Cerebellar nuclear complex (tissue), 1 donor: Measurements from ENCODE around the gene PPP2R2D.

Source experiments
- DNase-seq, 2 experiments: peaks; one replicate each; lab custom pipeline; 2025; lab: John Stamatoyannopoulos, UW

PPP2R2D gene

DNA sequence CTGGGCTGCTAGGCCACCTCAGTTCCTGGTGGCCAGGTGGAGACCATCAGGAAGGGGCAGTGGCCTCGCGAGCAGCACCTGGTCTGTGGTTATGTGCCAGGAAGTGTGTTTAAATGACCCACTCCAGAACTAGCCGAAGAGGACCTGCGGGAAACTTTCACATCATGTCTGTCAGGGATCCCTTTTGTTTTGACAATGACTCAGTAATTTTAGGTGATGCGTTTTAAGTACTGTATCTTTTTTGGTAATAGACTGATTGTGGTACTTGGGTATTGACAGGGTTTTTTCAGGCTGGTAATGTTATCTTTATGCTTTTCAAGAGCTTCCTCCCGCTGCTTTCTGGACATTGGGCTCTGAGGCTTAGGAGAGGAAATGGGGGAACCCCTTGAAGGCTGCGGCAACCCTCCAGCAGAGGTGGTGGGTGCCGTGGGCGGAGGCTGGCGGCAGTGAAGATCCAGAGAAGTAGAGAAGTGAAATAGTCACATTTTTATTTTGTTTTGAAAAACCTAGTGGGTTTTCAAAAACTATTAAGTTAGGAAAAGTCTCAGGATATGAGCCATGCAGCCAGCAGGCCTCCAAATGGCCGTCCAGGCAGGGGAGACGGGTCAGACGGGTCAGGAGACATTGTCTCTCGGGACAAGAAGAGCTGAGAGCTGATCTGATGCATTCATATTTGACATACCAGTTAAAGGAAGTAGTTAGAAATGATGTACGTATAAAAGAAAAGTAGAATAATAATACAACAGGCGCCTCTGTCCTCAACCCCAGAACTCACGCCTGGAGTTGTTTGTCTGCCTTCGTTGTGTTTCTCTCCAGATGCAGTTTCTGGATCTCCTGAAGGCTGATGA is 27.7 kb downstream of the PPP2R2D start:
- no peak for DNase-seq

GRCh38 chr10:131929122-131929845 is 28.5 kb downstream of the PPP2R2D start:
- DNase-seq: no peak

- no peak for DNase-seq
Measured at GRCh38 chr10:131930150-131930549, 29.3 kb downstream of the PPP2R2D start.

DNA sequence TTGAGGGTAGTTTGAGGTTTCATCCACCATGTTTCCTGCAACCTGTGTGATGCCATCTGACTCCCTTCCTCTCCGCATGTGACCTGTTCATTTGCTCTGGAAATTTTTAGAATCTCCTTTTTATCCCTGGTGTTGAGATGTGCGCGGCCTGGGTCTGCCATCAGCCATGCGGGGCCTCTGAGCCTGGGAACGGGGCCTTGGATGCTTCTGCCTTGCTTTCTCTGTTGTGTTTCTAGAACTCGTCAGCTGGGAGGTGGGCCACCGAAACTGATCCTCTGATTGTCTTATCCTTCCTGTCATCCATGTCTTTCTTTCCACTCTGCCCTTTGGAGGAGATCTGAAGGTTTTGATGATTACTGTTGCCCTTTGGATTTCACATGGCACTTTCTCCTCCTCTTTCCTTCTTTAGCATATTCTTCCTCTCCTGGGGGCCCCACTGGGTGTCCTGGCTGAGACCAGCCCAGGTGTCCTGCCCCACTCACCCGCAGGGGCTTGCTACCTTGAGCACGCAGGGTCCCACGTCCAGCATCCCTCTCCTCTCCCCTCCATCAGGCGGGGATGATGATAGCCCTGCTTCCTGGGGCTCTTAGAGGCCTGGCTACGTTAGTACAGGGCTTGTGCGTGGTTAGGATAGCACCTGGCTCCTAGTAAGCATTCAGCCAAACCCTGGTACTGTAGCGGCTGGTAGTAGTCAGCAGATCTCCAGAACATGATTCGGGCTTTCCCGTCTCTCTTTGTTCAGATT is 29.9 kb downstream of the PPP2R2D start:
- no peak for DNase-seq

GRCh38 chr10:131931981-131932380 is 31.2 kb downstream of the PPP2R2D start:
- DNase-seq: peak in 1 of 2 experiments; percentile 47

- DNase-seq: no peak
Measured at GRCh38 chr10:131933016-131933695, 32.3 kb downstream of the PPP2R2D start.

DNA sequence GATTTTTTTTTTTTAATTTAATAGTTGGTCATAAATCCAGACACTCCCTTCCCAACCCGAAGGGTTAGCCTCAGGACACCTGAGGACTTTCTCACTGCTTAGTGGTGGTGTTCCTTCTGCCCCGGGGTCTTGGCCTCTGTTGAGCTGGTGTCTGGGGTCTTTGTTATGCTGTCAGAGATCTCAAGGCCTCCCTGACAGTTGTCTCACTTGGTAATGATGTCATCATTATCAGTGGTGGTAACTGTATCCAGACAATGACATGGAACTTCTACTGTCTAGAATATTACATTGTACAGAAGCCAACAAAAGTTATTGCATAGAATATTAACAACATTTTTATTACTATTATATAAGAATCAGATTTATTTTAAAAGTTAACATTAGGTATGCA is 32.9 kb downstream of the PPP2R2D start:
- no peak for DNase-seq

GRCh38 chr10:131934769-131935168 is 34.0 kb downstream of the PPP2R2D start:
- DNase-seq: no peak

- no peak for DNase-seq
Measured at GRCh38 chr10:131935260-131935659, 34.5 kb downstream of the PPP2R2D start.

DNA sequence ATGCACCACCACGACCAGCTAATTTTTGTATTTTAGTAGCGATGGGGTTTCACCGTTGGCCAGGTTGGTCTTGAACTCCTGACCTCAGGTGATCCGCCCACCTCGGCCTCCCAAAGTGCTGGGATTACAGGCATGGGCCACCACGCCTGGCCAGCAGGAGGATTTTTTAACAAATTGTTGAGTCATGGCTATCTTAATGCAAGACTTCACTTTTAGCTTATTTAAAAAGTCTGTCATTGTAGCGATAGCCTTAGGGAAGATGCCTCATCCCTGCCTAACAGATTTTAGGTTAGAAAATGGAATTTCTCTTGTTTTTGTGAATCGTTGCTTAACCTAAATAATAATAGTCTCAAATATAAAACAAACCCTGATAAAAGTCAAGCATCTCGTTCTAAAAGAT is 35.5 kb downstream of the PPP2R2D start:
- DNase-seq: no peak

DNA sequence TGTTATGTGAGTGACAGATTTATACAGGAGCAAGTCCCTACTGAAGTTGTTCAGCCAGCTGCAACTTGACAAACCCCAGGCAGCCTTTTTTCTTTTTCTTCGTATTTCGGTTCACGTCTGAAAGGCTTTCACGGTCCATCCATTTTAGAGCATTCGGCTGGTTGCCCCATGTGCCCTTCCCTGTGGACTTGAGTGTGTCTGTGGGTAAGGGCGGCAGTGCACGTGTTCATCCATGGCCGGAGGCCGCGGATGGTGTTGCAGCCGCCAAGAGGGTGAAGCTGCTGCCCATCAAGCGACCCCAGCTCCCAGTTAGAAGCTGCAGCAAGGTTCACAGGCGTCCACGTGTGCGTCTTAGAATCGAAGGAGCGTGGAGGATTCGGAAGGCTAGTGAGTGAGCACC is 35.9 kb downstream of the PPP2R2D start:
- no peak for DNase-seq

GRCh38 chr10:131937836-131938235 is 37.0 kb downstream of the PPP2R2D start:
- DNase-seq: no peak

- DNase-seq: no peak
Measured at GRCh38 chr10:131938681-131939080, 37.9 kb downstream of the PPP2R2D start.

- no peak for DNase-seq
Measured at GRCh38 chr10:131942455-131942854, 41.6 kb downstream of the PPP2R2D start.

DNA sequence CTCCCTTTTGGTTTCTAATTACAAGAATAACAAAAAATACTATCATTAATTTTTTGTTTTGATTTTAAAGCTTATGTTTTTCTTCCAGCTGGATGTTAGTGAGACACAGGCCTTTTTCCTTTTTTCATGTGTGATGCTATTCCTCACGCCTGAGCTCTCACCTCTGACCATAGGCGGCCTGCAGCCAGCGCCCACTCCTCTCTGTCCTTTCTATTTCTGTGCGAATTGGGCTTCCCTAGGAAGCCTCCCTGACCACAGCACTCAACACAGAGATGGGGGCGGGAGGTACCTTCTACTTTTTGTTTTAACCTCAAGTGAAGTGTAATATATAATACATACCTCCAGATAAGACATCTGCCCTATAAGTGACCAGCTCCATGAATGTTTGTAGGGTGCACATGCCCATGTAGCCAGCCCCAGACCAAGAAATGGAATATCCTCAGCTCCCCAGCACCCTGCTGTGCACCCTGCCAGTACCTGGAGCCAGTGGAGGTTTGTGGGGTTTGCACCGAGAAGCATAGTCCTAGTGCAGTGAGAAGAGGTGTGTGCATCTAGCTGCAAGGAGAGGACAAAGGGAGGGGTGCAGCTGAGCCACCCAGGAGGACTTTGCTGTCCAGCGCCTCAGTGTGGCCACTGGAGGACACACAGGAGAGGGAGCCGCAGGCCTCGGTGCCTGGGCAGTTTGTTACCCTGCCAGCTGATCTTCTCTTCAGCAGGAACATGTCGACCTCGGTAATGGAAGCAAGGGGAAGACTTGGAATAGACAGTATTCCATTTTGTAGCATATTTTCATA is 42.4 kb downstream of the PPP2R2D start:
- no peak for DNase-seq

DNA sequence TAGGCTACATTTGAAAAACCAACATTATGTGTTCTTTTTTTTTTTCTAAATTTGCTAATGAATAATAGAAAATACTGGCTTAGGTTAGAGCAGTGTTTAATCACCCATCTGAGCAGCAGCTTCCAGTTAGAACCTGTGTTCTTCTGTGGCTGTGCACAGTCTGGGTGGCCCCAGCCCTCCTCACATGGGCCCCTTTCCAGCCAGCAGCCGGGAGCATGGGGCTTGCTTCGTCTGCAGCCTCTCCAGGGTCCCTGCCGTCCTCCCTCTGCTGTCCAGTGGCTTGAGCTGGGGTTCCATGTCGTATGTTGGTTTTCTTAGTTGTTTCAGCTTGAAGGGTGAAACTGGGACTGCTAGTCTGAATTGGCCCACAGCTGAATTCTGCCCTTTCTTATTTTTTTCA is 43.6 kb downstream of the PPP2R2D start:
- DNase-seq: no peak

DNA sequence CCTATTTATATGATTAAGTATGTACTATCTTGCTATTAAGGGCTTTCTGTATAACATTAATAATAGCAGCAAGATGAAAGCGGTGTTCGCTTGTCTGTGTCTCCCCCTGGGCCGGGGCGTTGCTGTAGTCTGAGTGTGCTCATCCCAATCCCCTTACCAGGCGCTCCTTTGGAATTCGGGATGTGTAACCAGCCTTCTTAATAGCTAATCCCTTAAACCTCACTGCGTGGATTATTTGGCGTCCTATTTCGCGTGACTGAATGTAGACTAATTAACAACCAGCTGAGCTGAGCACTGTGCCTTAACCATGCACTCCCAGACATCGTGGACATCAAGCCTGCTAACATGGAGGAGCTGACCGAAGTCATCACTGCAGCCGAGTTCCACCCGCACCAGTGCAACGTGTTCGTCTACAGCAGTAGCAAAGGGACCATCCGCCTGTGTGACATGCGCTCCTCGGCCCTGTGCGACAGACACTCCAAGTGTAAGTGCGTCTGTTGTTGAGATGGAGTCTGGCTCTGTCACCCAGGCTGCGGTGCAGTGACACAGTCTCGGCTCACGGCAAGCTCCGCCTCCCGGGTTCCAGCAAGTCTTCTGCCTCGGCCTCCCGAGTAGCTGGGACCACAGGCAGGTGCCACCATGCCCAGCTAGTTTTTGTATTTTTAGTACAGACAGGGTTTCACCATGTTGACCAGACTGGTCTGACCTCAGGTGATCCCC is 44.3 kb downstream of the PPP2R2D start:
- no peak for DNase-seq

- no peak for DNase-seq
Measured at GRCh38 chr10:131946321-131946751, 45.5 kb downstream of the PPP2R2D start.

DNA sequence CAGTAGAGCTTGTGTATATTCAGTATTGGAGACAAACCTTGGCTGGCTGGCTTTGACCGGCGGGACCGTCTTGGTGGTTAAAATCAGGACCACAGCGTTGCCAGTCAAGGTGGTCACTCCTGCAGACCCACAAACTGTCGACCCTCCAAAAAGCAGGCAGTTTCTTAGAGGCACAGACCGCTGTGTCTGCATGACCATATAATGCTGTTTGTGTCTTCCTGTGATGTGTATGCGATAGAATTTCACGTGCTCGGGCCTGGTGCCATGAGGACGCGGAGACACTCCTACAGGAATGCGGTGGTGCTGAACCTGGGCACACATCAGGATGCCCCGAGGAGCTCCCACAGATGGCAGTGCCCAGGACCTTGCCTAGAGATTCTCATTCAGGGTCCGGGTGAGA is 46.1 kb downstream of the PPP2R2D start:
- no peak for DNase-seq

GRCh38 chr10:131947631-131948347 is 47.0 kb downstream of the PPP2R2D start:
- no peak for DNase-seq
